Kidney (tissue), 14 donors: ENCODE data around the gene AIFM3. TPM values are rescaled to one million over a fixed set of nuclear protein-coding genes. Genes with fewer than 3 reads are reported as not detected.

Source experiments
- DNase-seq, 5 donors: peaks; one replicate each; pipeline ENCODE4 v3.0.0-alpha.2; 2013 to 2020
- FAIRE-seq: peaks from 2 replicates; lab custom pipeline; 2012; peaks lifted over from hg19 to GRCh38; lab: Jason Lieb, UNC
- H3K27ac ChIP-seq, 2 donors: one replicate each; pipeline ENCODE4 v1.7.0; 2013; ENCODE audit warnings: low read depth in 2 of 2, low read length in 2 of 2, inconsistent platforms in 1 of 2
- H3K27me3 ChIP-seq: one replicate; pipeline ENCODE4 v1.7.1; 2013; ENCODE audit warnings: low read length, inconsistent platforms; ENCODE audit not compliant: control insufficient read depth, insufficient read depth
- H3K36me3 ChIP-seq, 3 donors: one replicate each; pipeline versions ENCODE4 v1.7.0 to v1.7.1; 2013; ENCODE audit warnings: low read length in 3 of 3, control low read depth in 1 of 3, inconsistent platforms in 1 of 3; ENCODE audit not compliant: insufficient read depth in 3 of 3, control insufficient read depth in 2 of 3
- H3K4me1 ChIP-seq, 3 donors: one replicate each; pipeline versions ENCODE4 v1.7.0 to v1.7.1; 2013; ENCODE audit warnings: low read length in 3 of 3, inconsistent platforms in 1 of 3, low read depth in 1 of 3; ENCODE audit not compliant: control insufficient read depth in 2 of 3, insufficient read depth in 2 of 3
- H3K4me3 ChIP-seq, 3 donors: one replicate each; pipeline versions ENCODE4 v1.7.0 to v1.8.1; 2013; ENCODE audit warnings: low read length in 3 of 3, control low read depth in 1 of 3, inconsistent platforms in 1 of 3
- H3K9ac ChIP-seq, 3 donors: one replicate each; pipeline versions ENCODE4 v1.7.0 to v1.7.1; 2013; ENCODE audit warnings: low read length in 3 of 3, control low read depth in 1 of 3, inconsistent platforms in 1 of 3
- H3K9me3 ChIP-seq, 3 donors: one replicate each; pipeline versions ENCODE4 v1.7.0 to v1.7.1; 2013; ENCODE audit warnings: low read length in 3 of 3, control low read depth in 1 of 3, inconsistent platforms in 1 of 3; ENCODE audit not compliant: control insufficient read depth in 2 of 3, insufficient read depth in 1 of 3
- intact Hi-C: fragments of 100-400 bp; cut with DNase I; formaldehyde crosslinking; loops from one replicate; pipeline ENCODE4 v1.11.1; 2022
- polyA plus RNA-seq: library from polyadenylated mRNA; stranded (reverse); fragments of 350-450 nt; fragmentation: Illumina TruSeq; extraction: RNeasy Lipid Tissue Mini Kit (QIAGEN cat#74804); gene quantifications from one replicate; pipeline ENCODE4 v1.2.3, GENCODE V29; 2014; ENCODE audit warnings: low read depth, low replicate concordance; ENCODE audit not compliant: insufficient read depth
- total RNA-seq: library from RNA; stranded (reverse); fragmentation: NEBNext Ultra II Directional; extraction: Animal tissue kit (Norgen Biotek cat#: 25700); gene quantifications from one replicate; pipeline ENCODE4 v1.2.1, GENCODE V29; 2021
- TF ChIP-seq, protein P1 (sequence below): IDR thresholded peaks from 3 replicates; pipeline ENCODE4 v1.5.1; 2012; ENCODE audit warnings: mild to moderate bottlenecking, moderate library complexity, borderline replicate concordance; ENCODE audit not compliant: insufficient read depth; ENCODE audit errors: extremely low read depth
- donor health status: control.
- donor health status: control.
- donor health status: control.
- donor health status: control.
- donor health status: control.
- donor health status: DM: yes; HTN: yes; CAD: no.
- donor health status: Normal renal cell carcinoma (clear cell type).

The AIFM3 gene
- total and polyA plus RNA-seq, 2 donors from 2014 or later = 3.1 to 4.4 TPM

DNA sequence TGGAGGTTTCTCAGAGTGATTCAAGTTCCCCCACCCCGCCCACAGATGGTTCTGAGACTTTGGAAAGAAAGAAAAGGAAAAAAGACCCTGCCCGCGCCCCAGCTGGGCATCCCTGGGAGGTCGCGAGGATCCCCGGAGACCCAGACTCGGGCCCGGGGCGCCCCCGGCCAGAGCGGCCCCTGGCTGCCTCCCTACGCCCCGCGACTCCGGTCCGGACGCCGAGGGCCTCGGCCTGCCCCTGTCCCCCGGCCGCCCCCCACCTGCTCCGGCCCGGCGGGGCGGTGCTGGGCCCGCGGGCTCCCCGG lies 2.3 kb upstream of the AIFM3 start:
- Histone ChIP-seq H3K9me3 (no peaks in the 10 kb centered on the region), H3K27me3 (peaks cover 3% of the 10 kb centered on the region), H3K9ac (no peak overlapping the region), H3K27ac (no peak overlapping the region), H3K36me3 (no peaks in the 10 kb centered on the region), H3K4me1 (peaks cover 0 to 7% (median 0%) of the 10 kb centered on the region in 3 donors), H3K4me3 (no peak overlapping the region)
- TF ChIP-seq, protein P1, sequence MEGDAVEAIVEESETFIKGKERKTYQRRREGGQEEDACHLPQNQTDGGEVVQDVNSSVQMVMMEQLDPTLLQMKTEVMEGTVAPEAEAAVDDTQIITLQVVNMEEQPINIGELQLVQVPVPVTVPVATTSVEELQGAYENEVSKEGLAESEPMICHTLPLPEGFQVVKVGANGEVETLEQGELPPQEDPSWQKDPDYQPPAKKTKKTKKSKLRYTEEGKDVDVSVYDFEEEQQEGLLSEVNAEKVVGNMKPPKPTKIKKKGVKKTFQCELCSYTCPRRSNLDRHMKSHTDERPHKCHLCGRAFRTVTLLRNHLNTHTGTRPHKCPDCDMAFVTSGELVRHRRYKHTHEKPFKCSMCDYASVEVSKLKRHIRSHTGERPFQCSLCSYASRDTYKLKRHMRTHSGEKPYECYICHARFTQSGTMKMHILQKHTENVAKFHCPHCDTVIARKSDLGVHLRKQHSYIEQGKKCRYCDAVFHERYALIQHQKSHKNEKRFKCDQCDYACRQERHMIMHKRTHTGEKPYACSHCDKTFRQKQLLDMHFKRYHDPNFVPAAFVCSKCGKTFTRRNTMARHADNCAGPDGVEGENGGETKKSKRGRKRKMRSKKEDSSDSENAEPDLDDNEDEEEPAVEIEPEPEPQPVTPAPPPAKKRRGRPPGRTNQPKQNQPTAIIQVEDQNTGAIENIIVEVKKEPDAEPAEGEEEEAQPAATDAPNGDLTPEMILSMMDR = no peak
- intact Hi-C loops = no loop called here
- DNase-seq = no peak
- FAIRE-seq = no peak

DNA sequence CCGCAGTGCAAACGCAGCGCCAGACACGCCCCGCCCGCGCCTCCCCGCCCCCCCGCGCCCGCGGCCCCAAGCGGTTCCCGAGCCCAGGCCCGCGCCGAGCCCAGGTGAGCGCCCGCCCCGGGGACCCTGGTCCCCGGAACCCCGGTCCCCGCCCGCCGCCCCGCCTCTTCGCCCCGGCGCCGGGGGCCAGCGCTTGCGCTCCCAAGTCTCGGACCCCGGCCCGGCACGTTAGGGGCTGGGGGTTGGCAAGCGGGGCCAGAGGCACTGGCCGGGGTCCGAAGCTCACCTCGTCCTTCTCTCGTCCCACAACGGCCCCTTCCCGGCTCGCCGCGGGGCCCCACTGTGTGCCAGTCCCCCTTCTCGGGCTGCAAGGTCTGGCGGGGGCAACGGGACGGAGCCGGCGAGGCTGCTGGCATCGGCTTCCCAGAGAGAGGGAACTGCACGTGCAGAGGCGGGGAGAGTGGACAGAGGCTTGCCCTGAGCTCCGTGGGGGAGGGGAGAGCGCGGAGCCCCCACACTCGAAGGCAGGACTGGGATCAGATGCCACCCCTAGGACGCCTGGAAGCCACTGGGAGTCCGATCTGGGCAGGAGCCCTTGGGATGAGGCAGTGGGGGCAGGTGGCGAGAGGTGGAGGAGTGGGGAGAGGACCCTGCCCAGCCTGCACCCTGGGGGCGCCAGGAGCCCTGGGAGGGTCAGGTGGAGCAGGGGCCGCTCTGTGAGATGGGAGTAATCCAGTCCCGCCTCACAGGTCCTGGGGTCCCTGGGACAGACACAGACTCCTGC lies 1.8 kb upstream of the AIFM3 start:
- TF ChIP-seq, protein P1 = no peak
- intact Hi-C loops = no loop called here
- peaks cover 3% of the 10 kb centered on the region for H3K27me3 ChIP-seq
- H3K9ac ChIP-seq = no peak overlapping the region
- no peak for FAIRE-seq
- DNase-seq = peak in 1 of 5 donors; percentile 41
- no peak overlapping the region for H3K27ac ChIP-seq
- H3K9me3 ChIP-seq = no peaks in the 10 kb centered on the region
- no peak overlapping the region for H3K4me3 ChIP-seq
- peaks cover 0 to 7% (median 0%) of the 10 kb centered on the region in 3 donors for H3K4me1 ChIP-seq
- H3K36me3 ChIP-seq = no peaks in the 10 kb centered on the region

DNA sequence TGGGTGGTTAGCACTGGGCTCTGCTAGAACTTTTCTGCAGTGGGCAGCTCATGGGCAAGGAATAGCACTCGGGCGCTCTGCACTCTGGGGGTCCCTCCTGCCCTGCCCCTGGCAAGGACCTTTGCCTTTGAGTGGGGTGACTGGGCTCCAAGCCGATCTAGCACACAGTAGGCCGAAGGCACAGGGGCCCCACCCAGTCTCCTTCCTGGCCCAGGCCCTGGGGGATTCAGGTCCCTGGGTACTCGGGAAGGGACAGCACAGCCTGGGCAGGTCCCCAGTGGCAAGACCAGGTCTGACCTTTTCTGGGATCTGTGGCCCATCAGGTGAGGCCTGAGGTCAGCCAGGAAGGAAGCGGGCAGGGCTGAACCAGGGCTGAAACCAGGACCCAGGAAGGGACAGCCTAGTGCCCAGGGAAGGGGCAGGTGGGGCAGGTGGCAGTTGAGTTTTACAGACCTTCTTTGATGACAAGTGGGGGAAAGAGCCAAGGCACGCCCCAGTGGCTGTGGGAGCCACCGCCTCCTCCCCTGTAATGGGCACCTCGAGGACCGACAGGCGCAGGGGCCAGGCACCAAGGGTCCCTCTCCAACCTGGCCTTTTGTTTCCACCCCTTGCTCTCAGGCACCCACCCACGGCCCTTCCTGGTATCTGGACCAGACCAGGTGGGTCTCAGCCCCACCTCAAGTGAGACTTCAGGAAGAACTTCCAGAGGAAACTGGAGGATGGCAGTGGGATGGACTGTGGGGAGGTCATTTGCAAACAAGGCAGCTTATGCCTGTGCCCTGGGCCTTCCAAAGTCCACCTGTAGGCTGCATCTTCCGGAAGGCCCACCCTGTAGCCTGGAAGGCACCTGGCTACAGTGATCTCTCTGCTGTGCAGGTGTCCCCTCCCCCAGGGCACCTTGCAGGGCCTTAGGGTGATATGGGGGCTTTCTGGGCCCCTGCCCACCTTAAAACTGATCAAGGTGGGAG lies 883 bp upstream of the AIFM3 start:
- TF ChIP-seq, protein P1 = no peak
- H3K4me3 ChIP-seq = no peak overlapping the region
- H3K9me3 ChIP-seq = no peaks in the 10 kb centered on the region
- H3K4me1 ChIP-seq = peaks cover 0 to 7% (median 0%) of the 10 kb centered on the region in 3 donors
- no peak for DNase-seq
- H3K36me3 ChIP-seq = no peaks in the 10 kb centered on the region
- no peak overlapping the region for H3K9ac ChIP-seq
- H3K27me3 ChIP-seq = peaks cover 3% of the 10 kb centered on the region
- intact Hi-C loops = no loop called here
- H3K27ac ChIP-seq = no peak overlapping the region
- no peak for FAIRE-seq
